ENCODE results near the gene FAM20A.

GRCh38 chr17:68587847-68588246 is 13.3 kb downstream of the FAM20A start:
- TF ChIP-seq TEAD4 (IDR thresholded peaks at IDR 0.05) (no peak), CEBPB (IDR thresholded peaks at IDR 0.05) (no peak), RAD21 (IDR thresholded peaks at IDR 0.05; ENCODE audit: low read depth) (no peak), NFIC (IDR thresholded peaks at IDR 0.05) (no peak), EP300 (IDR thresholded peaks at IDR 0.05; ENCODE audit: borderline replicate concordance) (no peak), MAX (IDR thresholded peaks at IDR 0.05) (no peak), YY1 (IDR thresholded peaks at IDR 0.05; ENCODE audit: low read depth) (no peak), EGR1 (IDR thresholded peaks at IDR 0.05) (no peak)
